Rectal smooth muscle tissue (tissue), 1 donor: ENCODE measurements around the gene SPTA1.
"Not testable (repeated sequence)": the region's sequence is repeated elsewhere in the genome, so short reads cannot be mapped to it uniquely, and the experiment has no call there.

ENCODE experiments used
- H3K27ac ChIP-seq: one replicate; pipeline ENCODE4 v1.7.0; 2013; ENCODE audit warnings: low read depth, low read length, inconsistent platforms
- H3K27me3 ChIP-seq: one replicate; pipeline ENCODE4 v1.7.0; 2013; ENCODE audit warnings: low read length; ENCODE audit not compliant: control insufficient read depth, insufficient read depth
- H3K36me3 ChIP-seq: one replicate; pipeline ENCODE4 v1.7.0; 2013; ENCODE audit warnings: low read length; ENCODE audit not compliant: control insufficient read depth, insufficient read depth
- H3K4me1 ChIP-seq: one replicate; pipeline ENCODE4 v1.7.0; 2013; ENCODE audit warnings: low read length; ENCODE audit not compliant: control insufficient read depth, insufficient read depth
- H3K4me3 ChIP-seq: one replicate; pipeline ENCODE4 v1.7.0; 2013; ENCODE audit warnings: low read length
- H3K9ac ChIP-seq: one replicate; pipeline ENCODE4 v1.7.0; 2013; ENCODE audit warnings: low read length

SPTA1 gene

GRCh38 chr1:158711098-158711497 is 24.6 kb upstream of the SPTA1 start:
- Histone ChIP-seq H3K4me3 (no peak overlapping the region), H3K36me3 (no peaks in the 10 kb centered on the region), H3K27ac (no peak overlapping the region), H3K9ac (no peak overlapping the region), H3K27me3 (no peaks in the 10 kb centered on the region), H3K4me1 (no peaks in the 10 kb centered on the region)

GRCh38 chr1:158706096-158706495 is 19.6 kb upstream of the SPTA1 start:
- no peaks in the 10 kb centered on the region for H3K36me3 ChIP-seq
- no peak overlapping the region for H3K27ac ChIP-seq
- H3K9ac ChIP-seq: no peak overlapping the region
- H3K27me3 ChIP-seq: no peaks in the 10 kb centered on the region
- no peaks in the 10 kb centered on the region for H3K4me1 ChIP-seq
- H3K4me3 ChIP-seq: no peak overlapping the region

GRCh38 chr1:158700552-158700951 is 14.0 kb upstream of the SPTA1 start, which contains the start of gene OR6K2:
OR6K2 (minus strand) TSS chr1:158700652; CDS start chr1:158700652, 0 bp downstream.
- no peak within 1 kb of the TSS for H3K27ac ChIP-seq
- H3K9ac ChIP-seq: no peak within 1 kb of the TSS
- no peak within 1 kb of the TSS for H3K4me3 ChIP-seq
- no peaks in the 10 kb centered on the region for H3K4me1 ChIP-seq
- no peaks in the 10 kb centered on the region for H3K36me3 ChIP-seq
- H3K27me3 ChIP-seq: no peaks in the 10 kb centered on the region

GRCh38 chr1:158694596-158694995 is 8.1 kb upstream of the SPTA1 start:
- no peaks in the 10 kb centered on the region for H3K27me3 ChIP-seq
- H3K27ac ChIP-seq: no peak overlapping the region
- no peak overlapping the region for H3K4me3 ChIP-seq
- no peaks in the 10 kb centered on the region for H3K36me3 ChIP-seq
- no peak overlapping the region for H3K9ac ChIP-seq
- no peaks in the 10 kb centered on the region for H3K4me1 ChIP-seq

- Histone ChIP-seq H3K27me3 (no peaks in the 10 kb centered on the region), H3K4me3 (no peak overlapping the region), H3K36me3 (no peaks in the 10 kb centered on the region), H3K9ac (no peak overlapping the region), H3K27ac (no peak overlapping the region), H3K4me1 (no peaks in the 10 kb centered on the region)
Observed at GRCh38 chr1:158692356-158692755, 5.8 kb upstream of the SPTA1 start.

- Histone ChIP-seq H3K4me3 (no peak overlapping the region), H3K4me1 (no peaks in the 10 kb centered on the region), H3K9ac (no peak overlapping the region), H3K36me3 (no peaks in the 10 kb centered on the region), H3K27ac (no peak overlapping the region), H3K27me3 (no peaks in the 10 kb centered on the region)
Observed at GRCh38 chr1:158691907-158692306, 5.4 kb upstream of the SPTA1 start.

GRCh38 chr1:158691149-158691548 is 4.6 kb upstream of the SPTA1 start:
- H3K4me1 ChIP-seq, H3K9ac ChIP-seq, H3K4me3 ChIP-seq, H3K36me3 ChIP-seq, H3K27ac ChIP-seq, H3K27me3 ChIP-seq: not testable (repeated sequence)

- no peak overlapping the region for H3K27ac ChIP-seq
- H3K4me1 ChIP-seq: no peaks in the 10 kb centered on the region
- H3K4me3 ChIP-seq: no peak overlapping the region
- no peak overlapping the region for H3K9ac ChIP-seq
- H3K27me3 ChIP-seq: no peaks in the 10 kb centered on the region
- H3K36me3 ChIP-seq: no peaks in the 10 kb centered on the region
Observed at GRCh38 chr1:158689875-158690274, 3.4 kb upstream of the SPTA1 start.

GRCh38 chr1:158689110-158689509 is 2.6 kb upstream of the SPTA1 start:
- no peak overlapping the region for H3K9ac ChIP-seq

GRCh38 chr1:158688343-158688742 is 1.8 kb upstream of the SPTA1 start:
- not testable (repeated sequence) for H3K27ac ChIP-seq, H3K9ac ChIP-seq, H3K27me3 ChIP-seq, H3K4me3 ChIP-seq, H3K36me3 ChIP-seq, H3K4me1 ChIP-seq

More at GRCh38 chr1:158689110-158689509, 2.6 kb upstream of the SPTA1 start:
- Histone ChIP-seq H3K27me3 (no peaks in the 10 kb centered on the region), H3K4me1 (no peaks in the 10 kb centered on the region), H3K36me3 (no peaks in the 10 kb centered on the region), H3K4me3 (no peak overlapping the region), H3K27ac (no peak overlapping the region)

GRCh38 chr1:158687037-158687436 is 522 bp upstream of the SPTA1 start:
- Histone ChIP-seq H3K27ac (no peak overlapping the region), H3K4me1 (no peaks in the 10 kb centered on the region), H3K4me3 (no peak overlapping the region), H3K36me3 (no peaks in the 10 kb centered on the region), H3K27me3 (no peaks in the 10 kb centered on the region), H3K9ac (no peak overlapping the region)

GRCh38 chr1:158685085-158685484 is 1.4 kb downstream of the SPTA1 start:
- no peak overlapping the region for H3K9ac ChIP-seq
- H3K27ac ChIP-seq: no peak overlapping the region
- no peaks in the 10 kb centered on the region for H3K4me1 ChIP-seq
- H3K4me3 ChIP-seq: no peak overlapping the region
- H3K36me3 ChIP-seq: no peaks in the 10 kb centered on the region
- H3K27me3 ChIP-seq: no peaks in the 10 kb centered on the region

GRCh38 chr1:158681606-158682005 is 4.9 kb downstream of the SPTA1 start:
- no peaks in the 10 kb centered on the region for H3K36me3 ChIP-seq
- no peak overlapping the region for H3K27ac ChIP-seq
- no peaks in the 10 kb centered on the region for H3K4me1 ChIP-seq

More at GRCh38 chr1:158681606-158682005, 4.9 kb downstream of the SPTA1 start:
- H3K27me3 ChIP-seq: no peaks in the 10 kb centered on the region
- H3K9ac ChIP-seq: no peak overlapping the region
- H3K4me3 ChIP-seq: no peak overlapping the region
